Measurements from ENCODE around the gene MAPK1. TPM values are rescaled to one million over a fixed set of nuclear protein-coding genes. Genes with fewer than 3 reads are reported as not detected.
"Not testable (repeated sequence)": the region's sequence is repeated elsewhere in the genome, so short reads cannot be mapped to it uniquely, and the experiment has no call there.

Gene MAPK1
- total and polyA plus RNA-seq, 7 experiments from 2014 or later, result 58.3 to 120 (median 97.0) TPM

DNA sequence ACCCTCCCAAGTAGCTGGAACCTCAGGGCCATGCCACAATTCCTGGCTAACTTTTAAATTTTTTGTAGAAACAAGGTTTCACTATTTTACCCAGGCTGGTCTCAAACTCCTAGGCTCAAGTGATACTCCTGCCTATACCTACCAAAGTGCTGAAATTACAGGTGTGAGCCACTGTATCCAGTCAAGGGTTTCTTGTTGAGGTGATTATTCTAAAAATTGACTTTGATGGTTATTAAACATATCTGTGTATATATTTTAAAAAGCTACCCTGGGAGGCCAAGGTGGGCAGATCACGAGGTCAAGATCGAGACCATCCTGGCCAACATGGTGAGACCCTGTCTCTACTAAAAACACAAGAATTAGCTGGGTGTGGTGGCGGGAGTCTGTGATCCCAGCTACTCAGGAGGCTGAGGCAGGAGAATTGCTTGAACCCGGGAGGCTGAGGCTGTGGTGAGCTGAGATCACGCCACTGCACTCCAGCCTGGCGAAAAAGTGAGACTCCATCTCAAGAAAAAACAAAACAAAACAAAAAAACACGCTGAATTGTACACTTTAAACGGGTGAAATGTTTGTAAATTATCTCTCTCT lies 27.1 kb downstream of the MAPK1 start:
- POLR2A ChIA-PET, result no interaction called here
- H3K36me3 Mint-ChIP-seq, result peaks cover 0 to 14% (median 4%) of the 10 kb centered on the region in 5 donors
- no peak overlapping the region for H3K4me3 ChIP-seq (ENCODE audit: low read length)
- CTCF ChIA-PET, result no interaction called here
- no peaks in the 10 kb centered on the region for H3K36me3 ChIP-seq (ENCODE audit: control insufficient read depth in 2 of 3, insufficient read depth in 3 of 3, low read length in 3 of 3)
- no peak overlapping the region for H3K4me3 Mint-ChIP-seq
- no peak overlapping the region for H3K27ac ChIP-seq (ENCODE audit: low read depth, low read length)
- ATAC-seq, result no peak
- peaks cover 12 to 73% (median 58%) of the 10 kb centered on the region in 7 donors for H3K4me1 Mint-ChIP-seq
- intact Hi-C loops (cut with micrococcal nuclease), result loop anchor here in 1 of 2 donors (10.0 kb wide), 1 partner anchor 856 kb away; the partner anchor contains the start of gene LZTR1
- H3K27me3 Mint-ChIP-seq, result no peaks in the 10 kb centered on the region
- DNase-seq, result no peak
- H3K9me3 ChIP-seq (ENCODE audit: control insufficient read depth in 2 of 3, low read length in 3 of 3), result no peaks in the 10 kb centered on the region
- peak overlapping the region in 1 of 9 donors; percentile 8 for H3K27ac Mint-ChIP-seq
- no peaks in the 10 kb centered on the region for H3K9me3 Mint-ChIP-seq
- no peaks in the 10 kb centered on the region for H3K27me3 ChIP-seq (ENCODE audit: control insufficient read depth in 2 of 2, insufficient read depth in 2 of 2, low read length in 2 of 2)
- peaks cover 5 to 7% of the 10 kb centered on the region in 2 donors for H3K4me1 ChIP-seq (ENCODE audit: control insufficient read depth in 2 of 2, insufficient read depth in 2 of 2, low read length in 2 of 2)

DNA sequence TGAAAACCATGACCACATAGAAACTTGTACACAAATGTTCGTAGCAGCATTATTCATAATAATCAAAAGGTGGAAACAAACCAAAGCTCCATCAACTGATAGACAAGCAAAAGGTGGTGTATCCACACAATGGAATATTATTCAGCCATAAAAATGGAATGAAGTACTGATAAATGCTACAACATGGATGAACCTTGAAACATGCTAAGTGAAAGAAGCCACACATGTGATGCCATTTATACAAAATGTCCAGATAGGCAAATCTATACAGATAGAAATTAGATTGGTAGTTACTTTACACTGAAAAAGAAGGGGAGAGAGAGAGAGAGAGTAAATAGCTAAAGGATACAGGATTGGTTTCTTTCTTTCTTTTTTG lies 27.7 kb downstream of the MAPK1 start:
- peaks cover 0 to 14% (median 4%) of the 10 kb centered on the region in 5 donors for H3K36me3 Mint-ChIP-seq
- Histone ChIP-seq H3K27ac (ENCODE audit: low read depth, low read length) (no peak overlapping the region), H3K9me3 (ENCODE audit: control insufficient read depth in 2 of 3, low read length in 3 of 3) (no peaks in the 10 kb centered on the region), H3K4me1 (ENCODE audit: control insufficient read depth in 2 of 2, insufficient read depth in 2 of 2, low read length in 2 of 2) (peaks cover 11% of the 10 kb centered on the region in 2 donors), H3K27me3 (ENCODE audit: control insufficient read depth in 2 of 2, insufficient read depth in 2 of 2, low read length in 2 of 2) (no peaks in the 10 kb centered on the region), H3K36me3 (ENCODE audit: control insufficient read depth in 2 of 3, insufficient read depth in 3 of 3, low read length in 3 of 3) (no peaks in the 10 kb centered on the region), H3K4me3 (ENCODE audit: low read length) (no peak overlapping the region)
- no peak overlapping the region for H3K4me3 Mint-ChIP-seq
- H3K4me1 Mint-ChIP-seq, result peaks cover 16 to 78% (median 63%) of the 10 kb centered on the region in 7 donors
- no peaks in the 10 kb centered on the region for H3K9me3 Mint-ChIP-seq
- no peaks in the 10 kb centered on the region for H3K27me3 Mint-ChIP-seq
- ChIA-PET POLR2A (no interaction called here), CTCF (no interaction called here)
- H3K27ac Mint-ChIP-seq, result peak overlapping the region in 1 of 9 donors; percentile 8
- intact Hi-C loops (cut with micrococcal nuclease), result loop anchor here in 1 of 2 donors (10.0 kb wide), 1 partner anchor 855 kb away; the partner anchor contains the start of gene LZTR1
- ATAC-seq (no peak), DNase-seq (no peak)

DNA sequence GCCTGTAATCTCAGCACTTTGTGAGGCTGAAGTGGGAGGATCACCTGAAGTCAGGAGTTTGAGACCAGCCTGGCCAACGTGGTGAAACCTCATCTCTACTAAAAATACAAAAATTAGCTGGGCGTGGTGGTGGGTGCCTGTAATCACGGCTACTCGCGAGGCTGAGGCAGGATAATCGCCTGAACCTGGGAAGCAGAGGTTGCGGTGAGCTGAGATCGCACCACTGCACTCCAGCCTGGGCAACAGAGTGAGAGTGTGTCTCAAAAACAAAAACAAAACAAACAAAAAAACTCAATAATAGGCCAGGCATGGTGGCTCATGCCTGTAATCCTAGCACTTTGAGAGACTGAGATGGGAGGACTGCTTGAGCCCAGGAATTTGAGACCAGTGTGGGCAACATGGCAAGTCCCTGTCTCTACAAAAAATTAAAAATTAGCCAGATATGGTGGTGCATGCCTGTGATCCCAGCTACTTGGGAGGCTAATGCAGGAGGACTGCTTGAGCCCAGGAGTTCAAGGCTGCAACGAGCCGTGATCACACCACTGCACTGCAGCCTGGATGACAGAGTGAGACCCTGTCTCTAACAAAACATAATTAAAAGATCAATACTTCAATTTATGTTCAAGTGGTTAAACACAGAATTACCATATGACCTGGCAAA lies 28.2 kb downstream of the MAPK1 start:
- not testable (repeated sequence) for H3K27me3 Mint-ChIP-seq
- CTCF ChIA-PET, result interaction anchor here (0.7 kb wide), 1 partner anchor 15 kb away, joined by 3 read pairs; no protein-coding TSS in a partner anchor

DNA sequence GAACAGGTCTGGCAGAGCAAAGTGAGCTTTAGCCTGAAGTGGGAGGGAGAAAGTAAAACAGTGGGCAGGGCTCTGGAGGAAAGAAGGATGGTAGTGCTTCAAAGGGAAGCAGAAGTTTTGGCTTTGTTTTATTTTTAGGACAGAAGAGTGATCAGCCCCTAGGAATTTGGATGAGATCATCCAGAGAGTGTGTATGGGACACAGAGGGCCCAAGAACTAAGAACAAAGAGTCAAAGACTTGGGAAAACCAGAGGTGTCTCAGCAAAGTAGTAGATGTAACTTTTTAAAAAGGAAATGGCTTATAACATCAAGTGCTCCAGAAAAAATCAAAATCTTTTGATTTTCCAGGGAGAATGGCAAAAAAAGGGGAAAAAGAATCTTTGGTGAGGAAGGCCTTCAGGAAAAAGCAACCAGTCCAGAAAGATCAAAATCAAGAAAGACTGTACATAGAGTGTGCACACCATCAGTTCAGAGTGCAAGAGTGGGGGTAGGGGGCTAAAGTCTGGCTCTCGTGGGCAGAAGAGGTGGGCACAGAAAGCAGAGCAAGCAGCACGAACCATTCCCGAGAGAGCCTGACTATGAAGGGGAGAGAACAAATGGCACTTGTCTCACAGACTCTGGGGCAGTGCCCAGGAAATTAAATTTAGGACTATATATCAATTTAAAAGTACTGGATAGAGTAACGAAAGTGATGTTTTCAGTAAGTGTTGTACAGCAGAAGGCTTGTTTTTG lies 30.0 kb downstream of the MAPK1 start:
- DNase-seq, result no peak
- Mint-ChIP-seq H3K9me3 (no peaks in the 10 kb centered on the region), H3K4me1 (peaks cover 23 to 72% (median 59%) of the 10 kb centered on the region in 7 donors), H3K27ac (peak overlapping the region in 7 of 9 donors; percentile 9 to 78 (median 36)), H3K4me3 (peak overlapping the region in 1 of 10 donors; percentile 34), H3K36me3 (peaks cover 0 to 4% (median 4%) of the 10 kb centered on the region in 5 donors), H3K27me3 (no peaks in the 10 kb centered on the region)
- H3K9me3 ChIP-seq (ENCODE audit: control insufficient read depth in 2 of 3, low read length in 3 of 3), result no peaks in the 10 kb centered on the region
- peaks cover 12 to 14% of the 10 kb centered on the region in 2 donors for H3K4me1 ChIP-seq (ENCODE audit: control insufficient read depth in 2 of 2, insufficient read depth in 2 of 2, low read length in 2 of 2)
- no peak for ATAC-seq
- no peaks in the 10 kb centered on the region for H3K36me3 ChIP-seq (ENCODE audit: control insufficient read depth in 2 of 3, insufficient read depth in 3 of 3, low read length in 3 of 3)
- CTCF ChIA-PET, result no interaction called here
- intact Hi-C loops (cut with micrococcal nuclease), result no loop called here
- no peak overlapping the region for H3K27ac ChIP-seq (ENCODE audit: low read depth, low read length)
- no peak overlapping the region for H3K4me3 ChIP-seq (ENCODE audit: low read length)
- POLR2A ChIA-PET, result no interaction called here
- no peaks in the 10 kb centered on the region for H3K27me3 ChIP-seq (ENCODE audit: control insufficient read depth in 2 of 2, insufficient read depth in 2 of 2, low read length in 2 of 2)

More for the DNA sequence above, 28.2 kb downstream of the MAPK1 start:
- ATAC-seq; H3K27me3 ChIP-seq (ENCODE audit: control insufficient read depth in 2 of 2, insufficient read depth in 2 of 2, low read length in 2 of 2); H3K27ac ChIP-seq (ENCODE audit: low read depth, low read length); H3K9me3 ChIP-seq (ENCODE audit: control insufficient read depth in 2 of 3, low read length in 3 of 3); H3K36me3 Mint-ChIP-seq; DNase-seq; H3K9me3 Mint-ChIP-seq; H3K4me3 ChIP-seq (ENCODE audit: low read length); intact Hi-C loops (cut with micrococcal nuclease); H3K4me3 Mint-ChIP-seq; H3K36me3 ChIP-seq (ENCODE audit: control insufficient read depth in 2 of 3, insufficient read depth in 3 of 3, low read length in 3 of 3): not testable (repeated sequence)
- Mint-ChIP-seq H3K27ac (peak overlapping the region in 5 of 9 donors; percentile 25 to 83 (median 36)), H3K4me1 (peaks cover 19 to 78% (median 64%) of the 10 kb centered on the region in 7 donors)
- H3K4me1 ChIP-seq (ENCODE audit: control insufficient read depth in 2 of 2, insufficient read depth in 2 of 2, low read length in 2 of 2), result peaks cover 8 to 12% of the 10 kb centered on the region in 2 donors
- POLR2A ChIA-PET, result interaction anchor here (0.9 kb wide), 1 partner anchor 11 kb away, joined by 3 read pairs; no protein-coding TSS in a partner anchor

DNA sequence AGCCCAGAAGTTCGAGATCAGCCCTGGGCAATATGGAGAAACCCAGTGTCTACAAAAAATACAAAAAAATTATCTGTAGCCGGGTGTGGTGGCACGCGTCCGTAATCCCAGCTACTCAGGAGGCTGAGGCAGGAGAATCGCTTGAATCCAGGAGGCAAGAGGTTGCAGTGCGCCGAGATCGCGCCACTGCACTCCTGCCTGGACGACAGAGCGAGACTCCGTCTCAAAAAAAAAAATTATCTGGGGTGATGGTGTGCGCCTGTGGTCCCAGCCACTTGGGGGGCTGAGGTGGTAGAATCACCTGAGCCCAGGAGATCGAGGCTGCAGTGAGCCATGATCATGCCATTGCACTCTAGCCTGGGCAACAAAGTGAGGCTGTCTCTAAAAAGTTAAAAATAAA lies 31.0 kb downstream of the MAPK1 start:
- H3K36me3 ChIP-seq (ENCODE audit: control insufficient read depth in 2 of 3, insufficient read depth in 3 of 3, low read length in 3 of 3); DNase-seq; ATAC-seq; H3K4me3 ChIP-seq (ENCODE audit: low read length); H3K27me3 Mint-ChIP-seq; H3K27ac ChIP-seq (ENCODE audit: low read depth, low read length); H3K36me3 Mint-ChIP-seq; POLR2A ChIA-PET; intact Hi-C loops (cut with micrococcal nuclease); H3K27me3 ChIP-seq (ENCODE audit: control insufficient read depth in 2 of 2, insufficient read depth in 2 of 2, low read length in 2 of 2); H3K27ac Mint-ChIP-seq; H3K9me3 Mint-ChIP-seq; H3K9me3 ChIP-seq (ENCODE audit: control insufficient read depth in 2 of 3, low read length in 3 of 3): not testable (repeated sequence)
- peaks cover 12 to 19% of the 10 kb centered on the region in 2 donors for H3K4me1 ChIP-seq (ENCODE audit: control insufficient read depth in 2 of 2, insufficient read depth in 2 of 2, low read length in 2 of 2)
- CTCF ChIA-PET, result interaction anchor here (0.5 to 0.7 kb wide), 2 partner anchors 14 to 64 kb away, joined by 3 to 4 read pairs; no protein-coding TSS in a partner anchor
- H3K4me1 Mint-ChIP-seq, result peaks cover 23 to 80% (median 67%) of the 10 kb centered on the region in 7 donors
- peak overlapping the region in 1 of 10 donors; percentile 24 for H3K4me3 Mint-ChIP-seq

DNA sequence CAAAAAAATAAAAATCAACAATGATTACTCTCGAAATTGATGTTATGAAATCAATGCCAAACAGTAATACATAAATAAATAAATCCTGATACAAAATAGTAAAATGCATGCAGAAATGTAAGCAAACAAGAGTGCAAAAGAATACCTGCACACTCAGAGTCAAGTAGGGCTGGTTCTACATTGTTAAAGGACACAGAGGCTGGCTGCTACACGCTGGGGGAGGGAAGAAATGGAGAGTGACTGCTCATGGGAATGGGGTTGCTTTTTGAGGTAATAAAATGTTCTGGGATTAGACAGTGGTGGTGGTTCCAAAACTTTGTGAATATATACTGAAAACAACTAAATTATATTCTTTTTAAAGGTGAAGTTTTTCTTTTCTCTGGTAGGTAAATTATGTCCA lies 32.1 kb downstream of the MAPK1 start:
- H3K4me1 ChIP-seq (ENCODE audit: control insufficient read depth in 2 of 2, insufficient read depth in 2 of 2, low read length in 2 of 2), result peaks cover 12 to 19% of the 10 kb centered on the region in 2 donors
- H3K9me3 Mint-ChIP-seq, result no peaks in the 10 kb centered on the region
- H3K9me3 ChIP-seq (ENCODE audit: control insufficient read depth in 2 of 3, low read length in 3 of 3), result no peaks in the 10 kb centered on the region
- no peaks in the 10 kb centered on the region for H3K36me3 ChIP-seq (ENCODE audit: control insufficient read depth in 2 of 3, insufficient read depth in 3 of 3, low read length in 3 of 3)
- no peak overlapping the region for H3K27ac ChIP-seq (ENCODE audit: low read depth, low read length)
- H3K4me3 ChIP-seq (ENCODE audit: low read length), result no peak overlapping the region
- no peaks in the 10 kb centered on the region for H3K27me3 Mint-ChIP-seq
- intact Hi-C loops (cut with micrococcal nuclease), result no loop called here
- no peak for DNase-seq
- no peak for ATAC-seq
- peak overlapping the region in 6 of 9 donors; percentile 18 to 74 (median 52) for H3K27ac Mint-ChIP-seq
- peak overlapping the region in 3 of 10 donors; percentile 3 to 57 (median 19) for H3K4me3 Mint-ChIP-seq
- CTCF ChIA-PET, result no interaction called here
- H3K36me3 Mint-ChIP-seq, result peaks cover 0 to 4% (median 4%) of the 10 kb centered on the region in 5 donors
- no peaks in the 10 kb centered on the region for H3K27me3 ChIP-seq (ENCODE audit: control insufficient read depth in 2 of 2, insufficient read depth in 2 of 2, low read length in 2 of 2)
- peaks cover 23 to 84% (median 69%) of the 10 kb centered on the region in 7 donors for H3K4me1 Mint-ChIP-seq
- POLR2A ChIA-PET, result no interaction called here

All from naive thymus-derived CD4-positive, alpha-beta T cell (primary cell).